Astrocyte of the spinal cord (primary cell): ENCODE measurements around the gene LYST.

ENCODE experiments used
- DNase-seq: peaks from one replicate; pipeline ENCODE4 v3.0.0; 2011; ENCODE audit warnings: low read depth, low spot score
- H3K4me3 ChIP-seq: 2 replicates; pipeline ENCODE4 v1.5.1; 2011; ENCODE audit warnings: low read depth, mild to moderate bottlenecking, low read length, moderate library complexity
- CTCF ChIP-seq: IDR thresholded peaks from 2 replicates; pipeline ENCODE4 v1.5.1; 2012; ENCODE audit warnings: low read depth, mild to moderate bottlenecking, low read length, inconsistent platforms
- in situ Hi-C: cut with HindIII; loops from 2 replicates; pipeline ENCODE4 v1.10.0; 2017; ENCODE audit warnings: low sequenced_read_pairs

The LYST gene

DNA sequence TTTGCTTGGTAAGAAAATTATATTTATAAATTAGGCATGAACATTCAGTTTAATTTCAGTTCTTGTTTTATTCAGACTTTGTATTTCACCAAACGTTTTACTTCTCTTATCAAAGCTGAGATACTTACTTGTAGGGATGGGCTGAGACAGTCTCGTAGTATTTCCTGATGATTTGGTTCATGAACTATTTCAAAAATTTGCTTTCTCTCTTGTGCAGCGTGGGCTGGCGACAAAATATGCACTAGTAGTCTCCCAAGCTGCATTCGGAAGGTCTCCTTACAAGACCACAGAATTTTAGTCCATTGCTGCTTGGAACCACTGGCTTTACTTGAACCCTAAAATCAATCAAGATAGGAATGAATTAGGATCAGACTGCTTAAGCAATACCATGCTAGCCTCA is 125.4 kb downstream of the LYST start:
- TF ChIP-seq CTCF: no peak
- peak; percentile 67 for DNase-seq
- no peak overlapping the region for H3K4me3 ChIP-seq
- in situ Hi-C loops: no loop called here

DNA sequence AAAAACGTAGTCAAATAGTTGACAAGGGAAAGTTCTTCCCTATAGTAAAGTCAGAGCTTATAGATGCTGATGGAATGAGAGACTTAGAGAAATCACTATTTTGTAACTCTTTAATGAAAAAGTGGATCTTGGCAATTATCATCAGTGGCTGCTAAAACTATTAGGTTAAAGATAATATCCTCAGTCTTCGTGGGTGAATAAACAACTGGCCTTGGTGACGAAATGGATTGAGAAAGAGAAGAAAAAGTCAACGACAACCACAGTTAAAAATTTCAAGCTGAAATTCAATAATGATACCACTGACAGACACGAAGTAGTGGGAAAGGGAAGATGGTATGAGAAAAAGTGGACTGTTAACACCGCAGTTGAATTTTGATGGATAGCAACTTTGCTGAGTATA is 127.1 kb downstream of the LYST start:
- TF ChIP-seq CTCF: no peak
- H3K4me3 ChIP-seq: no peak overlapping the region
- DNase-seq: no peak
- in situ Hi-C loops: no loop called here

DNA sequence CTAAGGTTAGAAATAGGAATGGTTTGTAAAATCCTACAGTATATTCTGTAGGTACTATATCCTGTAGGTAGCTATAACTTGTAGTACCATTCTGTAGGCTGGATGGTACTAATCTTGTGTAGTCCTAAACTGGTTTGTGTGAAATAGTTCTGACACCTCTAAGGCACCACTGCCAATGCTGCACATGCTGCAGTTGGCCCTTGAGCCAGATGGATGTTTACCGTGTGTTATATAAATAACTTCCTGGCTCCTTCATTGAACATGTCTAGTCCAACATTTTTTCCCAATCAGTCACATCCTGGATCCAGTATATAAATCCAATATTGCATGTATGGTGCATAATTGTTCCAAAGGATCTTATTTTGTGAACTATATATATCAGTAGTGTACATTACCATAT is 127.6 kb downstream of the LYST start:
- in situ Hi-C loops: no loop called here
- DNase-seq: peak; percentile 33
- no peak for TF ChIP-seq CTCF
- no peak overlapping the region for H3K4me3 ChIP-seq

DNA sequence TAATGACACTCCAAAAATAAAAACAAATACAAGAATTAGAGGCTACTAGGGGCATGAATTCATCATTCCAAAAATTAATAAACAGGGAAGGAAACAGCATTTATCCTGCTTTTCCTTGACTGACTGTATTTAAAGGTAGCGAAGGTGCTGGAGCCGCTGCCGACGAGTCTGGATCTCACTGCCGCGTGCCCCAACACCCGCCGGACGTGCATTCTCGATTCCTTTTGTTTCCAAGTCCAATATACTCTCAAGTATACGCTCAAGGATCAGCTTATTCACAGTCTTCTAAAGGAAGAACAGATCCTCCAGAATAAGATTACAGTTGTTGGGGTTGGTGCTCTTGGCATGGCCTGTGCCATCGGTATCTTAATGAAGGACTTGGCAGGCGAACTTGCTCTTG is 129.0 kb downstream of the LYST start:
- TF ChIP-seq CTCF: no peak
- H3K4me3 ChIP-seq: no peak overlapping the region
- in situ Hi-C loops: no loop called here
- DNase-seq: no peak

DNA sequence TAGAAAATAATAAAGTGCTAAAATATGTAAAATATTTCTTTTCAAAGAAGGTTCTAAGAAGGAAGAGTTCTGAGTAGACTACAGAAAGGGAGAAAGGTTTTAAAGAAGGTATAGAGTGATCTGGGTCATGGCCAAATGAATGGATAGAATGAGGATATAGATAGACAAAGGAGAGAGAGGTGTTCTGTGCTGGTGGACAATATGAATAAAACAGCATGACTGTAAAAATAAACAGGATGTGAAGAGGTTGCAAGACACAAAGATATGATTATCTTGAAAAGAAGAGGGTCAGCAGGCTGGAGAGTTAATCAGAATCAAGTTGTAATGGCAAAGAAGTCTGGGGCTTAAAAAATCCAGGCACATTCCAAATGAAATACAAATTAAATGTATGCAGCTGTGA is 130.4 kb downstream of the LYST start:
- DNase-seq: no peak
- TF ChIP-seq CTCF: no peak
- in situ Hi-C loops: no loop called here
- H3K4me3 ChIP-seq: no peak overlapping the region

GRCh38 chr1:235735621-235736020 is 131.1 kb downstream of the LYST start:
- no peak for TF ChIP-seq CTCF
- in situ Hi-C loops: no loop called here
- no peak for DNase-seq
- H3K4me3 ChIP-seq: no peak overlapping the region

GRCh38 chr1:235734335-235734734 is 132.4 kb downstream of the LYST start:
- TF ChIP-seq CTCF: no peak
- no peak overlapping the region for H3K4me3 ChIP-seq
- in situ Hi-C loops: no loop called here
- no peak for DNase-seq
